Measurements from ENCODE around the gene EFNA3. TPM values are rescaled to one million over a fixed set of nuclear protein-coding genes. Genes with fewer than 3 reads are reported as not detected.

The EFNA3 gene
- total and polyA plus RNA-seq, 2 experiments from 2014 or later = 10.3 to 13.6 TPM

DNA sequence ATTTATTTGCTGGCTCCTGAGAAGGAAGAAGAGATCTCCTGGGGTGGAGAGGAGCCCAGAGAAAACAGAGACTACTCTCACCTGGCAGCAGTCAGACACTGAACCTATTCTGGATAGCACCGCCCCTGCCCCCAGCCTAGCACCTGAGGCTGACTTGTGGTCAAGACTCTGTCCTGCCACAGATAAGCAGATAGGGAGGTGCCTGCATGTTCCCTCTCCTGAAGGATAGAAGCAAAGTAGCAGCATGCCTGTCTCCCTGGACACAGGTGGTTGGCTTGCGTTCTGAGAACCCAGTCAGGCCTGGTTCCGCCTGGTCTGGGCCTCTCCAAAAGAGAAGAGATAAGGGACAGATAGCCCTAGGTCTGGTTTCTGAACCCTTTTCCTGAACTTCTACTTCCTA is 1.3 kb upstream of the EFNA3 start (continued):
- TF ChIP-seq POLR2AphosphoS5 (IDR thresholded peaks at IDR 0.05; ENCODE audit: low read depth) (no peak), NANOG (IDR thresholded peaks at IDR 0.05; ENCODE audit: borderline replicate concordance) (no peak)

GRCh38 chr1:155077758-155078445 is 735 bp upstream of the EFNA3 start:
- H3K27ac ChIP-seq (ENCODE audit: low read depth) = no peak overlapping the region
- H3K4me1 ChIP-seq (ENCODE audit: insufficient read depth) = peaks cover 22% of the 10 kb centered on the region
- H3K4me3 ChIP-seq = peak overlapping the region; percentile 83
- H4K20me1 ChIP-seq (replicated peaks; ENCODE audit: insufficient read depth) = 0 out of 2 replicates have a peak, but pooled peaks cover 6% of the 10 kb centered on the region
- H3K9me2 ChIP-seq (ENCODE audit: insufficient read depth) = no peaks in the 10 kb centered on the region
- H3K4me3 Mint-ChIP-seq = peak overlapping the region; percentile 80
- no peak for DNase-seq (ENCODE audit: low spot score)
- no peaks in the 10 kb centered on the region for H3K9me3 Mint-ChIP-seq
- H3K27ac Mint-ChIP-seq = no peak overlapping the region
- peak overlapping the region; percentile 92 for H3K4me2 ChIP-seq
- H3K4me1 Mint-ChIP-seq = peaks cover 29% of the 10 kb centered on the region
- H3K79me2 ChIP-seq (replicated peaks; ENCODE audit: insufficient read depth) = no peaks in the 10 kb centered on the region
- peaks cover 79% of the 10 kb centered on the region for H3K27me3 ChIP-seq (ENCODE audit: insufficient read depth)
- H3K36me3 Mint-ChIP-seq (ENCODE audit: low read depth) = no peaks in the 10 kb centered on the region; the same call in 2 of the 3 replicates
- no peaks in the 10 kb centered on the region for H3K36me3 ChIP-seq (ENCODE audit: insufficient read depth)
- H3F3A ChIP-seq (replicated peaks; ENCODE audit: low read depth) = peaks cover 12% of the 10 kb centered on the region; the same call in 1 of the 2 replicates
- peak overlapping the region; percentile 92 for H2AFZ ChIP-seq
- peaks cover 64% of the 10 kb centered on the region for H3K27me3 Mint-ChIP-seq (ENCODE audit: insufficient read depth, low read depth, poor library complexity)
- no peak for ATAC-seq
- TF ChIP-seq CREB1 (CRISPR knock-in tag; IDR thresholded peaks at IDR 0.05; ENCODE audit: low read depth) (no peak), ETS1 (IDR thresholded peaks at IDR 0.05) (no peak), ZNF114 (CRISPR knock-in tag; IDR thresholded peaks at IDR 0.05) (no peak), NANOG (IDR thresholded peaks at IDR 0.05; ENCODE audit: borderline replicate concordance) (no peak), EZH2 (IDR thresholded peaks at IDR 0.05; ENCODE audit: low read depth, unreplicated experiment) (no peak), JUNB (IDR thresholded peaks at IDR 0.05; ENCODE audit: unreplicated experiment) (no peak), ZNF331 (CRISPR knock-in tag; IDR thresholded peaks at IDR 0.05; ENCODE audit: low read depth) (no peak), EZH2phosphoT487 (IDR thresholded peaks at IDR 0.05; ENCODE audit: unreplicated experiment) (no peak), STAT1 (IDR thresholded peaks at IDR 0.05; ENCODE audit: unreplicated experiment) (no peak)
- TF ChIP-seq, protein P1, sequence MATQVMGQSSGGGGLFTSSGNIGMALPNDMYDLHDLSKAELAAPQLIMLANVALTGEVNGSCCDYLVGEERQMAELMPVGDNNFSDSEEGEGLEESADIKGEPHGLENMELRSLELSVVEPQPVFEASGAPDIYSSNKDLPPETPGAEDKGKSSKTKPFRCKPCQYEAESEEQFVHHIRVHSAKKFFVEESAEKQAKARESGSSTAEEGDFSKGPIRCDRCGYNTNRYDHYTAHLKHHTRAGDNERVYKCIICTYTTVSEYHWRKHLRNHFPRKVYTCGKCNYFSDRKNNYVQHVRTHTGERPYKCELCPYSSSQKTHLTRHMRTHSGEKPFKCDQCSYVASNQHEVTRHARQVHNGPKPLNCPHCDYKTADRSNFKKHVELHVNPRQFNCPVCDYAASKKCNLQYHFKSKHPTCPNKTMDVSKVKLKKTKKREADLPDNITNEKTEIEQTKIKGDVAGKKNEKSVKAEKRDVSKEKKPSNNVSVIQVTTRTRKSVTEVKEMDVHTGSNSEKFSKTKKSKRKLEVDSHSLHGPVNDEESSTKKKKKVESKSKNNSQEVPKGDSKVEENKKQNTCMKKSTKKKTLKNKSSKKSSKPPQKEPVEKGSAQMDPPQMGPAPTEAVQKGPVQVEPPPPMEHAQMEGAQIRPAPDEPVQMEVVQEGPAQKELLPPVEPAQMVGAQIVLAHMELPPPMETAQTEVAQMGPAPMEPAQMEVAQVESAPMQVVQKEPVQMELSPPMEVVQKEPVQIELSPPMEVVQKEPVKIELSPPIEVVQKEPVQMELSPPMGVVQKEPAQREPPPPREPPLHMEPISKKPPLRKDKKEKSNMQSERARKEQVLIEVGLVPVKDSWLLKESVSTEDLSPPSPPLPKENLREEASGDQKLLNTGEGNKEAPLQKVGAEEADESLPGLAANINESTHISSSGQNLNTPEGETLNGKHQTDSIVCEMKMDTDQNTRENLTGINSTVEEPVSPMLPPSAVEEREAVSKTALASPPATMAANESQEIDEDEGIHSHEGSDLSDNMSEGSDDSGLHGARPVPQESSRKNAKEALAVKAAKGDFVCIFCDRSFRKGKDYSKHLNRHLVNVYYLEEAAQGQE (IDR thresholded peaks at IDR 0.05; ENCODE audit: unreplicated experiment) = no peak
- TF ChIP-seq, protein P2, sequence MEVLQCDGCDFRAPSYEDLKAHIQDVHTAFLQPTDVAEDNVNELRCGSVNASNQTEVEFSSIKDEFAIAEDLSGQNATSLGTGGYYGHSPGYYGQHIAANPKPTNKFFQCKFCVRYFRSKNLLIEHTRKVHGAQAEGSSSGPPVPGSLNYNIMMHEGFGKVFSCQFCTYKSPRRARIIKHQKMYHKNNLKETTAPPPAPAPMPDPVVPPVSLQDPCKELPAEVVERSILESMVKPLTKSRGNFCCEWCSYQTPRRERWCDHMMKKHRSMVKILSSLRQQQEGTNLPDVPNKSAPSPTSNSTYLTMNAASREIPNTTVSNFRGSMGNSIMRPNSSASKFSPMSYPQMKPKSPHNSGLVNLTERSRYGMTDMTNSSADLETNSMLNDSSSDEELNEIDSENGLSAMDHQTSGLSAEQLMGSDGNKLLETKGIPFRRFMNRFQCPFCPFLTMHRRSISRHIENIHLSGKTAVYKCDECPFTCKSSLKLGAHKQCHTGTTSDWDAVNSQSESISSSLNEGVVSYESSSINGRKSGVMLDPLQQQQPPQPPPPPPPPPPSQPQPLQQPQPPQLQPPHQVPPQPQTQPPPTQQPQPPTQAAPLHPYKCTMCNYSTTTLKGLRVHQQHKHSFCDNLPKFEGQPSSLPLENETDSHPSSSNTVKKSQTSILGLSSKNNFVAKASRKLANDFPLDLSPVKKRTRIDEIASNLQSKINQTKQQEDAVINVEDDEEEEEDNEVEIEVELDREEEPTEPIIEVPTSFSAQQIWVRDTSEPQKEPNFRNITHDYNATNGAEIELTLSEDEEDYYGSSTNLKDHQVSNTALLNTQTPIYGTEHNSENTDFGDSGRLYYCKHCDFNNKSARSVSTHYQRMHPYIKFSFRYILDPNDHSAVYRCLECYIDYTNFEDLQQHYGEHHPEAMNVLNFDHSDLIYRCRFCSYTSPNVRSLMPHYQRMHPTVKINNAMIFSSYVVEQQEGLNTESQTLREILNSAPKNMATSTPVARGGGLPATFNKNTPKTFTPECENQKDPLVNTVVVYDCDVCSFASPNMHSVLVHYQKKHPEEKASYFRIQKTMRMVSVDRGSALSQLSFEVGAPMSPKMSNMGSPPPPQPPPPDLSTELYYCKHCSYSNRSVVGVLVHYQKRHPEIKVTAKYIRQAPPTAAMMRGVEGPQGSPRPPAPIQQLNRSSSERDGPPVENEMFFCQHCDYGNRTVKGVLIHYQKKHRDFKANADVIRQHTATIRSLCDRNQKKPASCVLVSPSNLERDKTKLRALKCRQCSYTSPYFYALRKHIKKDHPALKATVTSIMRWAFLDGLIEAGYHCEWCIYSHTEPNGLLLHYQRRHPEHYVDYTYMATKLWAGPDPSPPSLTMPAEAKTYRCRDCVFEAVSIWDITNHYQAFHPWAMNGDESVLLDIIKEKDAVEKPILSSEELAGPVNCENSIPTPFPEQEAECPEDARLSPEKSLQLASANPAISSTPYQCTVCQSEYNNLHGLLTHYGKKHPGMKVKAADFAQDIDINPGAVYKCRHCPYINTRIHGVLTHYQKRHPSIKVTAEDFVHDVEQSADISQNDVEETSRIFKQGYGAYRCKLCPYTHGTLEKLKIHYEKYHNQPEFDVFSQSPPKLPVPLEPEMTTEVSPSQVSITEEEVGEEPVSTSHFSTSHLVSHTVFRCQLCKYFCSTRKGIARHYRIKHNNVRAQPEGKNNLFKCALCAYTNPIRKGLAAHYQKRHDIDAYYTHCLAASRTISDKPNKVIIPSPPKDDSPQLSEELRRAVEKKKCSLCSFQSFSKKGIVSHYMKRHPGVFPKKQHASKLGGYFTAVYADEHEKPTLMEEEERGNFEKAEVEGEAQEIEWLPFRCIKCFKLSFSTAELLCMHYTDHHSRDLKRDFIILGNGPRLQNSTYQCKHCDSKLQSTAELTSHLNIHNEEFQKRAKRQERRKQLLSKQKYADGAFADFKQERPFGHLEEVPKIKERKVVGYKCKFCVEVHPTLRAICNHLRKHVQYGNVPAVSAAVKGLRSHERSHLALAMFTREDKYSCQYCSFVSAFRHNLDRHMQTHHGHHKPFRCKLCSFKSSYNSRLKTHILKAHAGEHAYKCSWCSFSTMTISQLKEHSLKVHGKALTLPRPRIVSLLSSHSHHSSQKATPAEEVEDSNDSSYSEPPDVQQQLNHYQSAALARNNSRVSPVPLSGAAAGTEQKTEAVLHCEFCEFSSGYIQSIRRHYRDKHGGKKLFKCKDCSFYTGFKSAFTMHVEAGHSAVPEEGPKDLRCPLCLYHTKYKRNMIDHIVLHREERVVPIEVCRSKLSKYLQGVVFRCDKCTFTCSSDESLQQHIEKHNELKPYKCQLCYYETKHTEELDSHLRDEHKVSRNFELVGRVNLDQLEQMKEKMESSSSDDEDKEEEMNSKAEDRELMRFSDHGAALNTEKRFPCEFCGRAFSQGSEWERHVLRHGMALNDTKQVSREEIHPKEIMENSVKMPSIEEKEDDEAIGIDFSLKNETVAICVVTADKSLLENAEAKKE (CRISPR knock-in tag; IDR thresholded peaks at IDR 0.05) = no peak
